GM18951 (cell line): ENCODE results near the gene ZNF469.

Source experiments
- POLR2A ChIP-seq: IDR thresholded peaks from 4 replicates; pipeline ENCODE4 v1.6.1; 2011; ENCODE audit warnings: mild to moderate bottlenecking; ENCODE audit not compliant: insufficient read length, insufficient read depth; ENCODE audit errors: extremely low read depth
- in situ Hi-C: fragments of 300-500 bp; cut with MboI; formaldehyde crosslinking; loops from one replicate; pipeline ENCODE4 v1.12.0; 2022; ENCODE audit warnings: low sequenced_read_pairs, mixed read lengths, inconsistent platforms; ENCODE audit not compliant: unreplicated experiment

ZNF469 gene

DNA sequence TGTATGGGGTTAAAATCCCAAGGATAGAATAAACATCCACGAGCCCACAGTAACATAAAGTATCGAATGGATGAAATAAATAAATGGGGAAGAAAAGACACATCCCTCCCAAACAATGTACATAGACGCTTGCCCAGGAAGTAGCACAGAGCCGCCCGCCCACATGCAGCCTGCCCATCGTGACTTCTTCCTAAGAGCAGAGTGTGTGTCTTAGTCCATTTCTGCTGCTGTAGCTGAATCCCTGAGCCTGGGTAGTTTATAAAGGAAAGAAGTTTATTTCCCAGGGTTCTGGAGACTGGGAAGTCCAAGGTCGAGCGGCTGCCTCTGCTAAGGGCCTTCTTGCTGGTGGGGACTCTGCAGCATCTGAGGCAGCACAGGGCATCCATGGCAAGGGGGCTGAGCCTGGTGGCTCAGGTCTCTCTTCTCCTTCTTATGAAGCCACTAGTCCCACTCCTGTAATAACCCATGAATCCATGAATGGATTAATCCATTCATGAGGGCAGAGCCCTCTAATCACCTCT is 39.4 kb upstream of the ZNF469 start:
- in situ Hi-C loops: no loop called here
- no peak for TF ChIP-seq POLR2A

DNA sequence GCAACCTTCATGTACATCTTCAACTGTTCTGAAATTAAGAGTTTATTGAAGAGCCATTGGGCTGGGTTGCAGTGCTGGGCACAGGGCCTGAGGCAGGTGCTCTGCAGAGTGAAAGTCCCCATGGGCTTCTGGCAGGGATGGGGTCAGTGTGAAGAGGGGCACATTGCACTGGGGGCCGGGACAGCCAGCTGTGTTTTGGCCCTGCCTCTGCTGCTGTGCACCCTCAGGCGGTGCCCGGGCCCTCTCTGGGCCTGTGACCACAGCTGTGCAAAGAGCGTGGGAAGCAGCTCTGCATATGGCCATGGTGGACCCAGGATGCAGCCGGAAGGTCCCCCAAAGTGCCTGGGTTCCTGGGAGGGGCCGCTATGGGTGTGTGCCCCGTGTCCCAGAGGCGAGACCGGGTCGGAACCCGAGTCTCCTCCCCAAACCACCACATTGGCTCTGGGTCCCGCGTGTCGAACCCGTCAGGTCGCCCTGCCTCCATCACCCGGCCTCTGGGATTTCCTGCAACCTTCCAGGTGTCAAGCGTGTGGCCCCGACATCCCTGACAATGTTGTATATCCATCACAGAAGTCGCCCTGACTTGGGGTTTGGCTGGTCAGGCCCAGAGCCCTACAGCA is 38.2 kb upstream of the ZNF469 start:
- no peak for TF ChIP-seq POLR2A
- in situ Hi-C loops: no loop called here

DNA sequence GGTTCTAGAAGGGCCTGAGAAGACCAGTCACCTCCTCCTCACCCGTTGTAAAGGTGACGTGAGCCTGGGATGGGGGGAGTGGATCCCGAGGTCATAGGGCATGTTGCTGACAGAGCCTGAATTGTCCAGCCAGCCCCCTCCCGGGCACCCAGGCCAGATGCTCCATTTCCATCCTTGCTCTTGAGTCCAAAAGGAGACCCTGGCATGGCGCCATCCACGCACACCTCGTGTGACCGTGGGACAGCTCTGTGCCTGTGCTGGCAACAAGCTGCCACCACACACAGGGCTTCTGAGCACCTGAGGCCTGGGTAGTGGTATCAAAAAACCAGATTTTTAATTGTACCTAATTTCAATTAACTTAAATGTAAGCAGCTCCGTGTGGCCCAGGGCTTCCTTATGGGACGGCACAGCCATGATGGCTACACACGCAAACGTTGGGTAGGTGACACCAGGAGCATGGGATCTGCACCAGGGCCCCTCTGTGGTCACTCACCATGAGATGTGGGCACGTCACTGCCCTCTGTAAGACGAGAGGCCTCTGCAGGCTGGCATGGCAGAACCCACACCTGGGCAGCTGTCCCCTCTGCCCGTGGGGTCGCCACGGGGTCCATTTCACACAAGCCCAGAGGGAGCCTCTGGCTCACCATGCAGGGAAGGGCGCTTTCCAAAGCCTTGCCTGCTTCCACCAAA is 37.6 kb upstream of the ZNF469 start:
- in situ Hi-C loops: no loop called here
- TF ChIP-seq POLR2A: no peak

DNA sequence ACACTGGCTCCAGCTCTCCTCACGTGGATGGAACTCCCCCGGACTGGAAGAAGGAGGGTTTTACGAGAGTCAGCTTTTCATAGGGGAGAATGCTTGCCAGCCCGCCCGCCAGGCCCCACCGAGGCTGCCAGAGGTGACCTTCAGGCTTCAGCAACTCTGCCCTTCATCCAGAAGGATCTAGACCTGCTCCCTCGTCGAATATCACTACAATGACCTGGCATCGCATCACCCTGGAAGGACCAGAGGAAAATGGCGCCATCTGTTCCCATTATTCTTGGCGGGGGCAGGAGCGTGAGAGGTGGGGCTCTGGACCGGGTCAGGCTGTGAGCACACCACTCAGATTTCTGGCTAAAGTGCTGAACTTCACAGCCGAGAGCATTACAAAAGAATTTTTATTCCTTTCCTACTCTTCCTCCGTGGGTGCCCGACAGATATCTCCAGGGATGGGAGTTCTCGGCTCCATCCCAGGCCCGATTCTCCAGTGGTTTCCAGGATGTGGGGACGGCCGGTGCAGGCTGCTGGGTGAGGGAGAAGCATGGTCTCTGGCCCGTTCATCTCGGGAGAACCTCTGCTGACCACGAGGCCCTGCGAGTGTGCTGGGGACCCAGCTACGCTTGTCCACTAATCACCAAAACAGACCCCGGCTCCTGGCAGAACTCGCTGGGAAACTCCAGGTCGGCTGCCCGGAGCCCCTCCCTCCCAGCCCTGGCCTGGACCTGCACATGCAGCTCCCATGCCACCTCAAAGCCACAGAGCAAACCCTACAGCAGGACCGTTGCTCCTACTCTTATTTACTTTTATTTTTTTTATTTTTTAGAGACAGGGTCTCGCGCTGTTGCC is 36.8 kb upstream of the ZNF469 start:
- no peak for TF ChIP-seq POLR2A
- in situ Hi-C loops: no loop called here

DNA sequence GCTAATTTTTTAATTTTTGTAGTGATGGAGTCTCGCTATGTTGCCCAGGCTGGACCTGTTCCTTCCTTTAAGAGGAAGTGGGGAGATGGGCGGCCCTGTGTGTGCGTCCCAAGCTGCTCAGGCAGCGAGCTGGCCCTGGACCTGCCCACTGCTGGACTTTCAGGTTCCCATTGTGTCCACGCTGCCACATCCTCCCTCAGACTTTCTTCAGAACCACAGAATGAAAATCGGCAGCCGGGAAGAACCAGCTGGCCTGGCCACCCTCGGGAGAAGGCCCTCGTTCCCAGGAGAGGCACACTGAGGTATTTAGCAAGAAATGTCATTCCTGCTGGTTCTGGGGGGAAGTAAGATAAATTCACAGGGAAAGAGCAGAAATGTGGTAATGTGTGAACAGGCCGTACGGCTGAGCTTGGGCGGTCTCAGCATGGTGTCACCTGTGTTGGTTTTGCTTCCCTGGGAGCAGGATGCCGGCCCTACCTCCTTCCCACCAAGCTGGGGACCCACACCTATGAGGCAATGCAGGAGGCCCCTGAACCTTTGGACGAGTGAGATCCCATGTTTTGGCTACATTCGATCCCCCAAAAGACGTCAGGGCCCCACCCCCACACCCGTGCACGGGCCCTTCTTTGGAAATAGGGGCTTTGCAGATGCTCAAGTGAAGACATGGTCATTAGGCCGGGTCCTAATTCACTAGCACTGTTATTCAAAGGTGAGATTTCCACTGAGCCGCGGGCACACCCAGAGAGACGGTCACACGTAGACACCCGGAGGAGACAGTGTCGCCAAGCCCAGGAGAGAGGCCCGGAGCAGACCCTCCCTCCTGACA is 35.9 kb upstream of the ZNF469 start:
- no peak for TF ChIP-seq POLR2A
- in situ Hi-C loops: no loop called here

DNA sequence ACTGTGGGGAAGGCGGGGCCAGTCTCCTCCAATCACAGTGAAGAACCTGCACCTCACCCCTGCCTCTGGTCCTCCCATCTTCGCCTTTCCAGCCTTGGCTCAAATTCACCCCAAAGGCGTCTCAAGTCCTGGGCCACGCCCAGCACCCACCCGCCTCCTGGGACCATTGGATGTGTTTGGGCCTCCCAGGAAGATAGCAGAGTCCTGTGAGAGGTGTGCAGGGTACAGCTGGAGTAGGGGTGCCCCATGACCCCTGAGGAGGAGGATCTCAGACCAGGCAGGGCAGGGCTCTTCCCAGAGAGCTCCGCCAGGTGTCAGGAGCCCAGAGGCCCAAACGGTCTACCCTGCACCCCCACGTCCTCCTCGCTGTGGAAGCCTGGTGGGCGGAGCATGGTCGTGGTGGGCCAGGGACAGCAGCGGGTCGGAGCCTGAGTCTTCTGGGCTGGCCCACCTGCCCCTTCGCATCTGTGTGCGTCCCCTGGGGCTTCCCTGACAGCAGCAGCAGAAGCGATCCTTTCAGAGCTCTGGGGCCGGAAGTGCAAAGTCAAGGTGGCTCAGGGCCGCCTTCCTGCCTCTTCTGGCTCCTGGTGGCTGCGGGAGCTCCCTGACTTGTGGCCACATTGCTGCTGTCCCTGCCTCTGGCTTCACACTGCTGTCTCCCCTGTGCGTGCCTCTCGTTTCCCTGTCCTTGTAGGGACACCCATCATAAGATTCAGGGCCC is 34.9 kb upstream of the ZNF469 start:
- no peak for TF ChIP-seq POLR2A
- in situ Hi-C loops: no loop called here

DNA sequence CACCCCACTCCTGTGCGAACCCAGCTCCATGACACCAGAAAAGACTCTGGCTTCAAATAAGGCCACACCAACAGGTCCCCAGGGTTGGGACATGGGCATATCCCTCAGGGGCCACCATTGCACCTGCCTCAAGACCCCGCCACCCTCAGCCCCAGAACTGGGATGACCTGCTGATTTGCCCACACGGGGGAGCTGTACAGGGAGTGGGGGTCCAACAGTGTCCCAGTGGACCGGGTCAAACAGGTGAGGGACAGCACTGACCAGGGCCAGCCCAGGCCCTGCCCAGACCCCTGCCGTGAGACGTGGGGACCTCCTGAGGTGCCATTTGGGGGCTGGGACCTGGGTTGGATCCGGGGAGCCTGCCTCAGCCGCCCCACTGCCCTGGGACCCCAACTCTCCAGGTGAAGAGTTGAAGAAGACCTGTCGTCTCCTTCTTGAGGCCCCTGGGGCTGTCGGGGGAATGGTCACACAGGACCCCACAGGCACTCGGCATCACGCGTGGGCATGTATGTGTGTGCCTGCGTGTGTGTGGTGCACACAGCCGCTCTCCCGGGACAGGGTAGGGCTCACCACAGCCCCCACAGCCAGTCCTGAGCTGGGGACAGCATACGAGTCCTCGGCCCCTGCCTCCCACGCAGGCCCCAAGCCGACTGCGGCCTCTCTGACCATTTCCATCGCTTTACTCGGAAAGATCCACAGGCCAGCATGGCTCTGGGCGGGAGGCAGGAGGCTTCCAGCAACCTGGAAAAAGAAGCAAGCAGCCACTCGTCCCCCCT is 34.2 kb upstream of the ZNF469 start:
- no peak for TF ChIP-seq POLR2A
- in situ Hi-C loops: no loop called here

DNA sequence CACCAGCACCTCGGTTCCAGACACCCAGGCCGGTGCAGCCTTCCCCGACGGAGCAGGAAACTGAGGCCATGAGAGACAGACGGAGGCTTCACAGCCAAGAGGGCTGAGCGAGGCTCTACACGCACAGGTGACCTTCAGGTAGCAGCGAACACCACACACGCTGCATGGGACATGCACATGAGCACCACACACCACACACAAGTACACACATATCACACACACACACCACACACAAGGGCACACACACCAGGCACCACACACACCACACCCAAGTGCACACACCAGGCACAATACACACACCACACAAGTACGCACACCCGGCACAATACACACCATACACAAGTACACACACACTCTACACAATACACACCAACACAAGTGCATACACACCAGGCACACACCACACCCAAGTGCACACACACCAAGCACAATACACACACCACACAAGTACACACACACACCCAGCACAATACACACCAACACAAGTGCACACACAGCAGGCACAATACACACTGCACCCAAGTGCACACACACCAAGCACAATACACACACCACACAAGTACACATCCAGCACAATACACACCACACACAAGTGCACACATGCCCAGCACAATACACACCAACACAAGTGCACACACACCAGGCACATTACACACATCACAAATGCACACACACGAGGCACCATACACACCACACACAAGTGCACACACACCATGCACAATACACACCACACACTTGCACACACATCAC is 33.4 kb upstream of the ZNF469 start:
- no peak for TF ChIP-seq POLR2A
- in situ Hi-C loops: no loop called here

DNA sequence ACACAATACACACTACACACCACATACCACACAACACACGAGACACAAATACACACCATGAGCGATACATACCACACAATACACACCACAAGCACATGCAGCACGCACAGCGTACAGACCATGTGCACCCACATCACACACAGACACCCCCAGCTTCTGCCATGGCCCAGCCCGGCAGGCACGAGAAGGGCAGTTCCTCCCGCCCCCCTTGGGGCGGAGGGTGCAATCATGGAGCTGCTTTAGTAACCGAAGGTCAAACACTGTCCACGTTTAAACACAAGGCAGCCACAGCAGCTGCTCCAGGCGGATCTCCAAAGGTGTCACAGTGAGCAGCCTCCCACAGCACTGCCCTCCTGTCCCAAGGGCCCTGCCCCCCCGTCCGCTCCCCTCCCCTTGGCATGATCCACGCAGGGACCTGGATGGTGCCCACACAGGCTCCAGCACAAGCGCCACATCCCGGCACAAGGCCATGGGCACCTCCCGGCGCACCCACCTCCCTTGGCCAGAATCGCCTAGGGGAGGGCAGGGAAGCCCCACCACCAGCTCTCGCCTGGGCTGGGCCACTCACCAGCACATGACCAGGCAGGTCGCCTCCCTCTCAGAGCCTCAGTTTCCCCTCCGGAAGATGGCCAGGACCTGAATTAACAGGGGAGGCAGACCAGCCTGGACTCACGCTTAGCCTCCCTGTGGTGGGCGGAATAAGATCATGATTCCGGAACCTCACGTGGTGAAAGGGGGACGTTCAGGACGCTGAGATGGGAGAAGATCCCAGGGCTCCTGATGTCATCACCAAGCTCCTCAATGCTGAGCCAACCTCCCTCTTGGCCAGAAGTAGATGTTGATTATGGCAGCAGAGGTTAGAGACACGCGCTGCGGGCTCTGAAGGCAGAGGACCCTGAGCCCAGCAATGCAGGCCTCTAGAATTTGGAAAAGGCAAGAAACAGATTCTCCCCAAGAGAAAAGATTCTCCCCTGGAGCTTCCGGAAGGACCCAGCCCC is 32.6 kb upstream of the ZNF469 start:
- TF ChIP-seq POLR2A: no peak

DNA sequence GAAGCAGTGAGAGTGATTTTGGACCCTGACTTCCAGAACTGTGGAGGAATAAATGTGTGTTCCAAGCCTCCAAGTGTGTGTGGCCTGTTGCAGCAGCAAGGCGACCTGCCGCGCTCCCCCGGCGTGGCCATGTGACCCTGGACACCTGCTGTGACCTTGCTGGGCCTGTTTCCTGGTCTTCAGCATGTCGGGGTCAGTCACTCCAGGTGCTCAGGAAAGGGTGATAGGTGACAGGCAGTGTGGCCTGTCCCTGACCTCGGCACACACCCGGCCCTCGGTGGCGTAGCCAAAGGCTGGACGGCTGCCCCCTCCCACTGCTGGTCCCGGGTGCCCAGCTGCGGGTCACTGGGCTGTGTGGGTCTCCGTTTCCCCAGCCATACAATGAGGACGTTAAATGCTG is 31.8 kb upstream of the ZNF469 start:
- in situ Hi-C loops: no loop called here
- no peak for TF ChIP-seq POLR2A

More for the DNA sequence above, 32.6 kb upstream of the ZNF469 start:
- in situ Hi-C loops: no loop called here

DNA sequence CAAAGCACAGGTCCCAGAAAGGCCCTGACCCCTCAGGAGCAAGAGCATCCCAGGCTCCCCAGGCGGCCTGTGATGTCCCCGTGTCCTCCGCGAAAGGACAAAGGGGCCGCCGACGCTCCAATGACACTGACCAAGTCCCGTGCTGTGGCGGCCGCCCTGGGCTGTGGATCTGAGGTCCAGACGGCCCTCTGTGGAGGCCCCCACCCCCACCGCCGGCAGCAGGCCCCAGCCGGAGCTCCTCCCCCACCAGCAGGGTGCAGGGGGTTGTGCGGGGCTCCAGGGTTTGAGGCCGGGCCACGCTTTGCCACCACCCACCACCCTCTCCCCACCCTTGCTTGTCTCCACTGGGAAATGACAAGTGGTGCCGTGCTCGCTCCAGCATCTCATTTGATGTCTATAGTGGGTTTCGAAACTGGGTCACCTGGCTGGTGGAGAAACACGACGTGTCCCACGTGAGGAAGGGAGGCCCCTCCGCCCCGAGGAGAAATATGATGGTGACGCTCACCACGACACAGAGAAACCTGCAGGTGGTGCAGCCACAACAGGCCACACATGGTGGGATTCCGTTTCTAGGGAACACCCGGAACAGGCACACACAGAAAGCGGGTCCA is 31.2 kb upstream of the ZNF469 start:
- in situ Hi-C loops: no loop called here
- no peak for TF ChIP-seq POLR2A
